ENCODE data around the gene PRCC. TPM values are rescaled to one million over a fixed set of nuclear protein-coding genes. Genes with fewer than 3 reads are reported as not detected.

The PRCC gene
- polyA plus RNA-seq, 3 donors: 26.7 to 37.1 (median 29.6) TPM

- no peak overlapping the region for H3K9ac ChIP-seq (ENCODE audit: insufficient read depth, low read length, poor library complexity, severe bottlenecking)
- Mint-ChIP-seq H3K36me3 (peaks cover 45 to 51% of the 10 kb centered on the region in 2 donors), H3K27me3 (ENCODE audit: low read depth in 3 of 3) (peaks cover 0 to 2% (median 0%) of the 10 kb centered on the region in 3 donors), H3K9me3 (no peaks in the 10 kb centered on the region), H3K27ac (peak overlapping the region in 1 of 7 donors; percentile 35), H3K4me3 (no peak overlapping the region), H3K4me1 (peaks cover 6% of the 10 kb centered on the region)
- H3K9me3 ChIP-seq (replicated peaks in 1 of 2; ENCODE audit: control insufficient read depth in 1 of 2, insufficient read depth in 1 of 2, low read length in 2 of 2): no peaks in the 10 kb centered on the region
- no peak overlapping the region for H3K4me3 ChIP-seq (replicated peaks in 1 of 3; ENCODE audit: low read depth in 2 of 3, low read length in 3 of 3)
- peaks cover 16 to 18% of the 10 kb centered on the region in 2 donors for H3K4me1 ChIP-seq (ENCODE audit: control insufficient read depth in 1 of 2, insufficient read depth in 2 of 2, low read length in 2 of 2)
- no peak for TF ChIP-seq CTCF (IDR thresholded peaks at IDR 0.05)
- no CpG with 5 or more reads among the region's 4 CpGs for WGBS (ENCODE audit: insufficient coverage)
- DNase-seq: no peak
- intact Hi-C loops (cut with micrococcal nuclease): loop anchor here (5.0 to 10.0 kb wide), 2 partner anchors 94 to 217 kb away; partner anchors contain the start of gene MEF2D (in 1 of the 2)
- H3K27me3 ChIP-seq (ENCODE audit: control insufficient read depth in 2 of 2, insufficient read depth in 2 of 2, low read length in 2 of 2): no peaks in the 10 kb centered on the region
- peaks cover 39 to 62% of the 10 kb centered on the region in 2 donors for H3K36me3 ChIP-seq (replicated peaks in 1 of 2; ENCODE audit: control insufficient read depth in 1 of 2, insufficient read depth in 2 of 2, low read length in 2 of 2)
- H3K27ac ChIP-seq (ENCODE audit: low read depth in 1 of 2, low read length in 2 of 2): no peak overlapping the region
- peaks cover 41% of the 10 kb centered on the region for H3K79me2 ChIP-seq (ENCODE audit: insufficient read depth, low read length)
- peaks cover 65% of the 10 kb centered on the region for H4K20me1 ChIP-seq (ENCODE audit: insufficient read depth, low read length)
- no peak overlapping the region for H3K4me2 ChIP-seq (replicated peaks; ENCODE audit: extremely low read depth, low read length, poor library complexity, severe bottlenecking)
- H2AFZ ChIP-seq (ENCODE audit: insufficient read depth, low read depth, low read length, poor library complexity, severe bottlenecking): no peak overlapping the region
Observed at GRCh38 chr1:156721535-156721934, 45.8 kb upstream of the PRCC start.

- 22% methylated on average over 18 of the region's 18 CpGs for WGBS (ENCODE audit: insufficient coverage)
- no peak overlapping the region for H2AFZ ChIP-seq (ENCODE audit: insufficient read depth, low read depth, low read length, poor library complexity, severe bottlenecking)
- H3K79me2 ChIP-seq (ENCODE audit: insufficient read depth, low read length): peaks cover 77% of the 10 kb centered on the region
- peak overlapping the region; percentile 93 for H3K4me2 ChIP-seq (replicated peaks; ENCODE audit: extremely low read depth, low read length, poor library complexity, severe bottlenecking)
- H3K4me1 ChIP-seq (ENCODE audit: control insufficient read depth in 1 of 2, insufficient read depth in 2 of 2, low read length in 2 of 2): peaks cover 38 to 45% of the 10 kb centered on the region in 2 donors
- DNase-seq: peak; percentile 87 to 91 (median 90)
- peak; percentile 75 for TF ChIP-seq CTCF (IDR thresholded peaks at IDR 0.05)
- H3K4me3 Mint-ChIP-seq: no peak overlapping the region
- peaks cover 0 to 2% (median 0%) of the 10 kb centered on the region in 3 donors for H3K27me3 Mint-ChIP-seq (ENCODE audit: low read depth in 3 of 3)
- no peaks in the 10 kb centered on the region for H3K9me3 ChIP-seq (replicated peaks in 1 of 2; ENCODE audit: control insufficient read depth in 1 of 2, insufficient read depth in 1 of 2, low read length in 2 of 2)
- H3K36me3 Mint-ChIP-seq: peaks cover 18 to 36% of the 10 kb centered on the region in 2 donors
- H4K20me1 ChIP-seq (ENCODE audit: insufficient read depth, low read length): peaks cover 62% of the 10 kb centered on the region
- peak overlapping the region; percentile 11 to 98 for H3K27ac ChIP-seq (ENCODE audit: low read depth in 1 of 2, low read length in 2 of 2)
- H3K4me3 ChIP-seq (replicated peaks in 1 of 3; ENCODE audit: low read depth in 2 of 3, low read length in 3 of 3): peak overlapping the region; percentile 9 to 89 (median 20)
- H3K27ac Mint-ChIP-seq: no peak overlapping the region
- H3K36me3 ChIP-seq (replicated peaks in 1 of 2; ENCODE audit: control insufficient read depth in 1 of 2, insufficient read depth in 2 of 2, low read length in 2 of 2): peaks cover 35 to 45% of the 10 kb centered on the region in 2 donors
- H3K4me1 Mint-ChIP-seq: peaks cover 16% of the 10 kb centered on the region
- intact Hi-C loops (cut with micrococcal nuclease): loop anchor here (2.0 to 10.0 kb wide), 5 partner anchors 37 to 221 kb away; partner anchors contain the start of gene MEF2D (in 1 of the 2)
- no peaks in the 10 kb centered on the region for H3K9me3 Mint-ChIP-seq
- H3K27me3 ChIP-seq (ENCODE audit: control insufficient read depth in 2 of 2, insufficient read depth in 2 of 2, low read length in 2 of 2): no peaks in the 10 kb centered on the region
- H3K9ac ChIP-seq (ENCODE audit: insufficient read depth, low read length, poor library complexity, severe bottlenecking): peak overlapping the region; percentile 1
Observed at GRCh38 chr1:156725683-156726280, 41.6 kb upstream of the PRCC start.
